ENCODE results near the gene CYB5D1. TPM values are rescaled to one million over a fixed set of nuclear protein-coding genes. Genes with fewer than 3 reads are reported as not detected.

The CYB5D1 gene
- total RNA-seq, 2 donors from 2014 or later: 11.3 to 12.9 TPM

DNA sequence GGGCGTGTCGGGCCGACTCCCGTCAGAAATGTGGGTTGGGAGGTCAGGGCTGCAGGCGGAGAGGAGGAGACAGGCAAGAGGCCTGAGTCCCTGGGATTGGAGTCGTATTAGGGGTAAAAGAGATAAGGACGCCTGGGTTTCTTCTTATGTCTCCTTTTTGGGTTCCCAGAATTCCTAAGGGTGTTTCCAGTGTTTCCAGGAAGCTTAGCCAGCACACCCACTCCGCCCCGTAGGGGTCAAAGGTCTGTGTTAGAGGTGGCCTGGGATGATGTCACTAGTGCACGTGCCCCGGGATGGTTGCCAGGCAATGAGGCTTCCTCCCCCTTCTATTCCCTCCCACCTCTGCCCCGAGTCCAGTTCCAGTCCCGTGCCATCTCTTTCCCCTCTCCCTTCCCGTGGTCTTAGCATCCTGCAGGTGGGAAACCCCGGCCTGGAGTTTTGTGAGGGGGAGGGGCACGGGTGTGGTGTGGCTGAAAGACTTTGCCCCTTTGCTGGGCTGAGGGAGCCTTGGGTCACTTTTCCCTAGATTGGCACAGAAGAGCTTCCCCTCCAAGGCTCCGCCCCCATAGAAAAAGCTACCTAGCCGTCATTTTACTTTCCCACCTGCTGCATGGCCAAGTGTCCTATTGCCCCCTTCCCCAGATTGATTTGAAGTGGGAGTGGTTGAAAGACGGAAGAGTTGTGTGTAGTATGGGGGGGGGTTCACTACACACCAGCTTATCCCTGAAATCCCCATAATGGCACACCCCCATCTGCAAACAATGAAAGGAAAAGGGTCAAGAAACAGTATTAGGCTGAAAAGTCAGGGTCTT is 21.0 kb upstream of the CYB5D1 start:
- no peaks in the 10 kb centered on the region for H3K9me3 Mint-ChIP-seq
- H3K4me1 Mint-ChIP-seq (ENCODE audit: low read depth in 2 of 2): peaks cover 64 to 72% of the 10 kb centered on the region in 2 donors
- peaks cover 0 to 2% of the 10 kb centered on the region in 2 donors for H3K27me3 Mint-ChIP-seq
- peak overlapping the region; percentile 79 to 90 for H3K27ac Mint-ChIP-seq
- H3K4me3 Mint-ChIP-seq: peak overlapping the region; percentile 94
- peak; percentile 62 for DNase-seq (ENCODE audit: low spot score)
- no peaks in the 10 kb centered on the region for H3K36me3 Mint-ChIP-seq
- no peak for ATAC-seq

DNA sequence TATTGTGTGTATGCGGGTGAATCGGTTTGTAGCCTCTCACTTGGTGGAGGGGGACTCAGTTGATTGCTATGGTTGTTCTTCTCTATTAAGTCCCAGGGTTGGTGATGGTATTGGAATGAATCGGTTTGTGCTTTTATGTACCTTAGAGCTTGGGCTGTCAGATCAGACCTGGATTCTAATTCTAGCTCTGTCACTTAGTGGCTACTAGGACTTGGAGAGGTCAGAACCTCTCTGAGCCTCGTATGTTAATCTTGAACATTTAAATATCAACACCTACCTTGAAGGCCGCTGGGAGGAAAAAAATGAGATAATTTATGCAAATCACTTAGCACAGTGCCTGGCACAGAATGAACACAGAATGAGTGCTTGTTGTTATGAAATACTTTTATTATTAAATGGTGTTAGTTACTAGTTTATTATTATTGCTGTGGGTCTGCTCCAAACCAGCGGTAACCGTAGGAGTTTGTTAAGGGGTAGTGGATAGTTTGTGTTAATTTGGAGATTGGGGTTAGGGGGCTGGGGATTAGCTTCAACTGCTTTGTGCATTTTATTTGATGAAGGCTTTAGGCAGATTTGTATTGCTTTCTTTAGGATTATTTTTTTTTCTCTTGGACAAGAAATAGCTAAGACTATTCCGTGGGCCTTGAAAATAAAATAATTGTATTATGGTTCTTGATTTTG is 20.3 kb upstream of the CYB5D1 start:
- Mint-ChIP-seq H3K27me3 (peaks cover 0 to 2% of the 10 kb centered on the region in 2 donors), H3K36me3 (no peaks in the 10 kb centered on the region), H3K4me1 (ENCODE audit: low read depth in 2 of 2) (peaks cover 70 to 79% of the 10 kb centered on the region in 2 donors), H3K4me3 (peak overlapping the region; percentile 94), H3K9me3 (no peaks in the 10 kb centered on the region), H3K27ac (peak overlapping the region; percentile 79 to 90)
- no peak for ATAC-seq
- DNase-seq (ENCODE audit: low spot score): peak; percentile 15

- DNase-seq (ENCODE audit: low spot score): peak; percentile 68
- Mint-ChIP-seq H3K27ac (peak overlapping the region; percentile 83 to 90), H3K4me3 (peak overlapping the region; percentile 94), H3K27me3 (no peaks in the 10 kb centered on the region), H3K9me3 (no peaks in the 10 kb centered on the region), H3K4me1 (ENCODE audit: low read depth in 2 of 2) (peaks cover 74 to 83% of the 10 kb centered on the region in 2 donors), H3K36me3 (no peaks in the 10 kb centered on the region)
- no peak for ATAC-seq
These were observed 19.4 kb upstream of the CYB5D1 start for GRCh38 chr17:7838090-7839075.

- DNase-seq (ENCODE audit: low spot score): no peak
- no peaks in the 10 kb centered on the region for H3K9me3 Mint-ChIP-seq
- no peaks in the 10 kb centered on the region for H3K36me3 Mint-ChIP-seq
- H3K4me3 Mint-ChIP-seq: peak overlapping the region; percentile 79
- no peak for ATAC-seq
- peak overlapping the region; percentile 83 to 88 for H3K27ac Mint-ChIP-seq
- no peaks in the 10 kb centered on the region for H3K27me3 Mint-ChIP-seq
- peaks cover 73 to 81% of the 10 kb centered on the region in 2 donors for H3K4me1 Mint-ChIP-seq (ENCODE audit: low read depth in 2 of 2)
These were observed 18.5 kb upstream of the CYB5D1 start for GRCh38 chr17:7839190-7839875.

- H3K4me1 Mint-ChIP-seq (ENCODE audit: low read depth in 2 of 2): peaks cover 71 to 76% of the 10 kb centered on the region in 2 donors
- no peaks in the 10 kb centered on the region for H3K9me3 Mint-ChIP-seq
- peak overlapping the region in 1 of 2 donors; percentile 99 for H3K27ac Mint-ChIP-seq
- ATAC-seq: no peak
- H3K27me3 Mint-ChIP-seq: no peaks in the 10 kb centered on the region
- H3K4me3 Mint-ChIP-seq: peak overlapping the region; percentile 93
- H3K36me3 Mint-ChIP-seq: no peaks in the 10 kb centered on the region
- peak; percentile 20 for DNase-seq (ENCODE audit: low spot score)
These were observed 17.9 kb upstream of the CYB5D1 start for GRCh38 chr17:7839876-7840261.

DNA sequence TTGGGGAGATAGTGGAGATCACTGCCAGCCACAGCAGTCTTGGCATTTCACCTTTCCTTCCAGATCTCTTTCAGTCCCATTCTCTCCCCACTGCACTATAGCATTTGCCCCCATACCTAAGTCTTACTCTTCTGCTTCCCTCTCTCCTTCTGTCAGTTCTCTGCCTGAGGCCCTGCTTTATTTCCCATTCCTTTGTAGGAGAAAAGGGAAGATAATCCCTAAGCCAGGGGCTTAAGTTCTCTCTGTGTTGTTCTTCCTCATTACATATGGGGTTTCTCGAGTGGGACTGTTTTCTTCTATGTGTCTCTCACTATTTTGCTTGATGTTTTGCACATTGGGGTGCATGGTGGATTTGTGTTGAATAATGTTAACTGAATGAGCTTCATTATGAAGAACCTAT is 17.4 kb upstream of the CYB5D1 start:
- Mint-ChIP-seq H3K27ac (peak overlapping the region; percentile 99), H3K36me3 (no peaks in the 10 kb centered on the region)

GRCh38 chr17:7840875-7841274 is 16.9 kb upstream of the CYB5D1 start:
- Mint-ChIP-seq H3K9me3 (no peaks in the 10 kb centered on the region), H3K27me3 (no peaks in the 10 kb centered on the region), H3K4me3 (peak overlapping the region; percentile 93), H3K27ac (peak overlapping the region; percentile 99), H3K36me3 (no peaks in the 10 kb centered on the region), H3K4me1 (ENCODE audit: low read depth in 2 of 2) (peaks cover 68 to 75% of the 10 kb centered on the region in 2 donors)
- DNase-seq (ENCODE audit: low spot score) (no peak), ATAC-seq (no peak)

More for the DNA sequence above, 17.4 kb upstream of the CYB5D1 start:
- H3K9me3 Mint-ChIP-seq: no peaks in the 10 kb centered on the region
- H3K27me3 Mint-ChIP-seq: no peaks in the 10 kb centered on the region
- peaks cover 65 to 71% of the 10 kb centered on the region in 2 donors for H3K4me1 Mint-ChIP-seq (ENCODE audit: low read depth in 2 of 2)
- peak overlapping the region; percentile 93 for H3K4me3 Mint-ChIP-seq
- ATAC-seq (no peak), DNase-seq (ENCODE audit: low spot score) (peak; percentile 26)

GRCh38 chr17:7841396-7841914 is 16.3 kb upstream of the CYB5D1 start:
- Mint-ChIP-seq H3K36me3 (no peaks in the 10 kb centered on the region), H3K27me3 (no peaks in the 10 kb centered on the region), H3K4me1 (ENCODE audit: low read depth in 2 of 2) (peaks cover 65 to 70% of the 10 kb centered on the region in 2 donors), H3K27ac (peak overlapping the region; percentile 99), H3K9me3 (no peaks in the 10 kb centered on the region), H3K4me3 (peak overlapping the region; percentile 93)
- peak; percentile 60 to 67 for ATAC-seq
- DNase-seq (ENCODE audit: low spot score): peak; percentile 91

- DNase-seq (ENCODE audit: low spot score) (peak; percentile 91), ATAC-seq (peak; percentile 54 to 61)
- Mint-ChIP-seq H3K27me3 (no peaks in the 10 kb centered on the region), H3K9me3 (no peaks in the 10 kb centered on the region), H3K4me3 (peak overlapping the region; percentile 93), H3K36me3 (no peaks in the 10 kb centered on the region), H3K4me1 (ENCODE audit: low read depth in 2 of 2) (peaks cover 64 to 70% of the 10 kb centered on the region in 2 donors), H3K27ac (peak overlapping the region; percentile 99)
These were observed 15.9 kb upstream of the CYB5D1 start for GRCh38 chr17:7841915-7842379.

DNA sequence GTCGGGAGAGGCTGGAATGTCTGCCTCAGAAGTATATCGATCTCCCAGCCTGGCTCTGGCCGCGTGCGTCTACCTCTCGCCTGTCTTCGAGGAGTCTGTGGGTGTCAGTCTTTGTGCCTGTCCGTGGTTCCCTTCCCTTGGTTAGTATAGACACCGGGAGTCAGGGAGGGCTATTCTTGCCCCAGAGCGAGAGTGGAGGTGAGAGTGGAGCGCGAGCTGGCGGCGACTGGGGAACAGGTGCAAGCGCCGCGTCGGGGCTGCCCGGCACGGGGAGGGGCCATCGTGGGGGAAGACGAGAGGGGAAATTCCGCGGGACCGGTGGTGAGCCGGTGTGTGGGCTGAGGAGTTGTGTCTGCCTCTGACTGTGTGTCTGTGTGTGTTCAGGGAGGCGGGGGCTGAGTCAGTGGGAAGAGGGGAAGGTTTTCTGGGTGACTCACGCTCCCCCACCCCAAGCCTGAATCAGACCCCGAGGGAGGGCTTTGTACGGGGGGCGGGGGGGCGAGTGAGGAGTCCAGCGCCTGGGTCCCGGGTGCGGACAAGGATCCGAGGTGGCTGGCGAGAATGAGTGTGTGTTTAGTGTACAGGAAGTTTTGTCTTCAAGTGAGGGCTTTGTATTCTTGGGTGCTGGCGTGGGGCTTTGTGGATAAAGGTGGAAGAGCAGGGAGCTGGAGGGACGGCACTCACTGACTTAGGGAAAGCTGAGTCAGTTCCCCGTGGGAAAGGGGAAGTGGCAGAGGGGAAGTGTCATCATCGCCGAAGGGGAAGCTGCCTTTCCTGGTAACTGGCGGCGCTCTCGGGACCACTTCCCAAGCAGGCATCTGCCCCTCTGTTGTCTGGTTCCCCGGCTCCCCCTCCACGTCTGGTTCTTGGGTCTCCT is 15.2 kb upstream of the CYB5D1 start:
- no peaks in the 10 kb centered on the region for H3K36me3 Mint-ChIP-seq

GRCh38 chr17:7843257-7843535 is 14.6 kb upstream of the CYB5D1 start:
- no peaks in the 10 kb centered on the region for H3K36me3 Mint-ChIP-seq
- peak overlapping the region; percentile 93 for H3K4me3 Mint-ChIP-seq
- no peaks in the 10 kb centered on the region for H3K9me3 Mint-ChIP-seq
- H3K27ac Mint-ChIP-seq: peak overlapping the region; percentile 99
- no peaks in the 10 kb centered on the region for H3K27me3 Mint-ChIP-seq
- ATAC-seq (peak in 1 of 2 donors; percentile 0), DNase-seq (ENCODE audit: low spot score) (peak; percentile 85)
- H3K4me1 Mint-ChIP-seq (ENCODE audit: low read depth in 2 of 2): peaks cover 58 to 60% of the 10 kb centered on the region in 2 donors

More for the DNA sequence above, 15.2 kb upstream of the CYB5D1 start:
- Mint-ChIP-seq H3K4me1 (ENCODE audit: low read depth in 2 of 2) (peaks cover 60 to 63% of the 10 kb centered on the region in 2 donors), H3K27ac (peak overlapping the region; percentile 99), H3K27me3 (no peaks in the 10 kb centered on the region), H3K9me3 (no peaks in the 10 kb centered on the region), H3K4me3 (peak overlapping the region; percentile 93)
- ATAC-seq (peak; percentile 67 to 79), DNase-seq (ENCODE audit: low spot score) (peak; percentile 97)

Data from natural killer cell treated with Interleukin-12 subunit alpha and Interleukin-12 subunit beta and Interleukin-15 and Interleukin-18, amount 100 ng/mL, for 72 hours (primary cell).